ENCODE measurements around the gene PTPRM. TPM values are rescaled to one million over a fixed set of nuclear protein-coding genes. Genes with fewer than 3 reads are reported as not detected.

PTPRM gene
- total and polyA plus RNA-seq, 4 donors, result 61.1 to 146 (median 87.5) TPM

DNA sequence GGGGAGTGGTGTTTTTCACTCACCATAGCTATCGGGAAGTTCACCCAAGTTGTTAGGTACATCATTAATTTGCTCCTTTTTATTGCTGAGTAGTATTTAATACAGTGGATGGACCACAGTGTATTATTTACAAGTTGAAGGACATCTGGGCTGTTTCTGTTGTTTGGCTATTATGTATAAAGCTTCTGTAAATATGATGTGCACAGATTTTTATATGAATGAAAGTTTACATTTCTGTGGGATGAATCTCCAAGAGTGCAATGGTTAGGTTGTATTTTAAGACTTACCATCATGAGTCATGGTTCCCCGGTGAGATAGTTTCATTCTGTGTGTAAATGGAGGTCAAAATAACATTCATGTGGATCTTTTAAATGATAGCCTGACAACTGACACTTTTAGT is 337.4 kb downstream of the PTPRM start:
- Histone ChIP-seq H3K9me3 (ENCODE audit: control insufficient read depth in 4 of 4, insufficient read depth in 3 of 4, low read length in 3 of 4) (no peaks in the 10 kb centered on the region), H3K27me3 (ENCODE audit: control insufficient read depth in 3 of 3, insufficient read depth in 3 of 3, low read length in 2 of 3) (no peaks in the 10 kb centered on the region), H3K27ac (ENCODE audit: low read depth in 1 of 2, low read length in 1 of 2) (no peak overlapping the region), H3K9ac (ENCODE audit: insufficient read depth in 1 of 2, low read length in 2 of 2) (no peak overlapping the region), H3K36me3 (ENCODE audit: control insufficient read depth in 4 of 4, insufficient read depth in 4 of 4, low read length in 4 of 4) (no peaks in the 10 kb centered on the region), H3K4me1 (ENCODE audit: control insufficient read depth in 5 of 5, insufficient read depth in 5 of 5, low read length in 5 of 5) (peaks cover 0 to 17% (median 0%) of the 10 kb centered on the region in 5 donors), H3K4me3 (no peak overlapping the region)
- TF ChIP-seq, protein P1, sequence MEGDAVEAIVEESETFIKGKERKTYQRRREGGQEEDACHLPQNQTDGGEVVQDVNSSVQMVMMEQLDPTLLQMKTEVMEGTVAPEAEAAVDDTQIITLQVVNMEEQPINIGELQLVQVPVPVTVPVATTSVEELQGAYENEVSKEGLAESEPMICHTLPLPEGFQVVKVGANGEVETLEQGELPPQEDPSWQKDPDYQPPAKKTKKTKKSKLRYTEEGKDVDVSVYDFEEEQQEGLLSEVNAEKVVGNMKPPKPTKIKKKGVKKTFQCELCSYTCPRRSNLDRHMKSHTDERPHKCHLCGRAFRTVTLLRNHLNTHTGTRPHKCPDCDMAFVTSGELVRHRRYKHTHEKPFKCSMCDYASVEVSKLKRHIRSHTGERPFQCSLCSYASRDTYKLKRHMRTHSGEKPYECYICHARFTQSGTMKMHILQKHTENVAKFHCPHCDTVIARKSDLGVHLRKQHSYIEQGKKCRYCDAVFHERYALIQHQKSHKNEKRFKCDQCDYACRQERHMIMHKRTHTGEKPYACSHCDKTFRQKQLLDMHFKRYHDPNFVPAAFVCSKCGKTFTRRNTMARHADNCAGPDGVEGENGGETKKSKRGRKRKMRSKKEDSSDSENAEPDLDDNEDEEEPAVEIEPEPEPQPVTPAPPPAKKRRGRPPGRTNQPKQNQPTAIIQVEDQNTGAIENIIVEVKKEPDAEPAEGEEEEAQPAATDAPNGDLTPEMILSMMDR (IDR thresholded peaks at IDR 0.05; ENCODE audit: control extremely low read depth, extremely low read depth), result no peak
- 91 to 93% methylated on average over 2 of the region's 2 CpGs for WGBS, 2 donors
- DNase-seq (no peak), ATAC-seq (ENCODE audit: insufficient read depth, low FRiP score) (no peak)

- no peaks in the 10 kb centered on the region for H3K9me3 ChIP-seq (ENCODE audit: control insufficient read depth in 4 of 4, insufficient read depth in 3 of 4, low read length in 3 of 4)
- H3K4me3 ChIP-seq, result no peak overlapping the region
- ATAC-seq (ENCODE audit: insufficient read depth, low FRiP score) (no peak), DNase-seq (no peak)
- H3K36me3 ChIP-seq (ENCODE audit: control insufficient read depth in 4 of 4, insufficient read depth in 4 of 4, low read length in 4 of 4), result no peaks in the 10 kb centered on the region
- H3K27ac ChIP-seq (ENCODE audit: low read depth in 1 of 2, low read length in 1 of 2), result no peak overlapping the region
- H3K27me3 ChIP-seq (ENCODE audit: control insufficient read depth in 3 of 3, insufficient read depth in 3 of 3, low read length in 2 of 3), result no peaks in the 10 kb centered on the region
- H3K9ac ChIP-seq (ENCODE audit: insufficient read depth in 1 of 2, low read length in 2 of 2), result no peak overlapping the region
- peaks cover 0 to 8% (median 0%) of the 10 kb centered on the region in 5 donors for H3K4me1 ChIP-seq (ENCODE audit: control insufficient read depth in 5 of 5, insufficient read depth in 5 of 5, low read length in 5 of 5)
- TF ChIP-seq, protein P1 (IDR thresholded peaks at IDR 0.05; ENCODE audit: control extremely low read depth, extremely low read depth), result no peak
- 92 to 95% methylated on average over 1 of the region's 1 CpG for WGBS, 2 donors
Measured at GRCh38 chr18:7908681-7909299, 341.7 kb downstream of the PTPRM start.

- no peak for ATAC-seq (ENCODE audit: insufficient read depth, low FRiP score)
- no peak for DNase-seq
- Histone ChIP-seq H3K9me3 (ENCODE audit: control insufficient read depth in 4 of 4, insufficient read depth in 3 of 4, low read length in 3 of 4) (no peaks in the 10 kb centered on the region), H3K27me3 (ENCODE audit: control insufficient read depth in 3 of 3, insufficient read depth in 3 of 3, low read length in 2 of 3) (no peaks in the 10 kb centered on the region), H3K4me1 (ENCODE audit: control insufficient read depth in 5 of 5, insufficient read depth in 5 of 5, low read length in 5 of 5) (peaks cover 0 to 5% (median 0%) of the 10 kb centered on the region in 5 donors), H3K9ac (ENCODE audit: insufficient read depth in 1 of 2, low read length in 2 of 2) (no peak overlapping the region), H3K36me3 (ENCODE audit: control insufficient read depth in 4 of 4, insufficient read depth in 4 of 4, low read length in 4 of 4) (no peaks in the 10 kb centered on the region), H3K27ac (ENCODE audit: low read depth in 1 of 2, low read length in 1 of 2) (no peak overlapping the region), H3K4me3 (no peak overlapping the region)
- TF ChIP-seq, protein P1 (IDR thresholded peaks at IDR 0.05; ENCODE audit: control extremely low read depth, extremely low read depth), result no peak
- 76 to 83% methylated on average over 5 of the region's 5 CpGs for WGBS, 2 donors
Measured at GRCh38 chr18:7914834-7915670, 347.9 kb downstream of the PTPRM start.

All from lung (tissue), 12 donors.